B cell (primary cell): ENCODE results near the gene SLC9A9.

Experiments used
- CTCF ChIP-seq: fragments of 200-600 bp; IDR thresholded peaks from one replicate; pipeline ENCODE4 v1.8.0; 2022; ENCODE audit warnings: antibody characterized with exemption, mild to moderate bottlenecking
- EZH2 ChIP-seq: IDR thresholded peaks from 2 replicates; pipeline ENCODE4 v1.6.1; 2012; ENCODE audit warnings: borderline replicate concordance, low read depth, mild to moderate bottlenecking, moderate library complexity, low read length; ENCODE audit not compliant: insufficient read depth, poor library complexity, severe bottlenecking

GRCh38 chr3:143276592-143276991 is 571.7 kb downstream of the SLC9A9 start:
- TF ChIP-seq CTCF (no peak), EZH2 (no peak)
